GM18505 (cell line): ENCODE results near the gene TUBB2A.
"Not testable (repeated sequence)": the region's sequence is repeated elsewhere in the genome, so short reads cannot be mapped to it uniquely, and the experiment has no call there.

ENCODE experiments used
- ATAC-seq: cut with Tn5 transposase; IDR thresholded peaks from one replicate; pipeline ENCODE4 v1.9.1; 2021; ENCODE audit not compliant: unreplicated experiment
- POLR2A ChIP-seq: IDR thresholded peaks from 4 replicates; pipeline ENCODE4 v1.6.1; 2011; ENCODE audit warnings: borderline replicate concordance; ENCODE audit not compliant: insufficient read depth, insufficient read length; ENCODE audit errors: extremely low read depth

Gene TUBB2A

GRCh38 chr6:3147914-3148757 lies 9.2 kb downstream of the TUBB2A start:
- no peak for ATAC-seq
- TF ChIP-seq POLR2A: no peak

- ATAC-seq: no peak
- no peak for TF ChIP-seq POLR2A
Measured at GRCh38 chr6:3144571-3144970, 12.8 kb downstream of the TUBB2A start.

GRCh38 chr6:3143158-3143557 lies 14.2 kb downstream of the TUBB2A start:
- no peak for TF ChIP-seq POLR2A
- ATAC-seq: no peak

GRCh38 chr6:3142536-3142935 lies 14.8 kb downstream of the TUBB2A start:
- no peak for ATAC-seq
- TF ChIP-seq POLR2A: no peak

GRCh38 chr6:3140201-3140600 lies 17.1 kb downstream of the TUBB2A start:
- ATAC-seq: no peak
- TF ChIP-seq POLR2A: no peak

GRCh38 chr6:3139090-3139903 lies 18.0 kb downstream of the TUBB2A start:
- no peak for TF ChIP-seq POLR2A
- no peak for ATAC-seq

- TF ChIP-seq POLR2A: no peak
Measured at GRCh38 chr6:3138341-3138740, 19.0 kb downstream of the TUBB2A start.

GRCh38 chr6:3137873-3138272 lies 19.5 kb downstream of the TUBB2A start:
- ATAC-seq: not testable (repeated sequence)

More at GRCh38 chr6:3138341-3138740, 19.0 kb downstream of the TUBB2A start:
- ATAC-seq: no peak

- ATAC-seq: no peak
- TF ChIP-seq POLR2A: no peak
Measured at GRCh38 chr6:3137057-3137777, 20.1 kb downstream of the TUBB2A start.

- no peak for TF ChIP-seq POLR2A
- no peak for ATAC-seq
Measured at GRCh38 chr6:3136292-3137011, 20.9 kb downstream of the TUBB2A start.

- no peak for TF ChIP-seq POLR2A
- ATAC-seq: no peak
Measured at GRCh38 chr6:3135668-3136291, 21.6 kb downstream of the TUBB2A start.

- no peak for ATAC-seq
- TF ChIP-seq POLR2A: no peak
Measured at GRCh38 chr6:3133515-3133914, 23.8 kb downstream of the TUBB2A start.

- TF ChIP-seq POLR2A: no peak
- ATAC-seq: no peak
Measured at GRCh38 chr6:3131695-3132094, 25.6 kb downstream of the TUBB2A start.
